HepG2 (cell line): Measurements from ENCODE around the gene CHAF1A.

Source experiments
- CTCF ChIP-seq: sonication (generic); formaldehyde crosslinking; IDR thresholded peaks from 2 replicates; pipeline ENCODE4 v1.5.0; 2020; ENCODE audit warnings: mild to moderate bottlenecking, missing genetic modification reagents, moderate library complexity
- EP300 ChIP-seq, 3 experiments: sonication (generic) in 1 of 3; formaldehyde crosslinking in 1 of 3; IDR thresholded peaks; 2 replicates each; pipeline versions ENCODE4 v1.5.1 to v1.6.1; 2011 to 2020; ENCODE audit warnings: low read depth in 2 of 3, low read length in 2 of 3, borderline replicate concordance in 1 of 3, improper control_type of control experiment in 1 of 3, mild to moderate bottlenecking in 1 of 3, missing genetic modification reagents in 1 of 3, moderate library complexity in 1 of 3
- GABPA ChIP-seq, 2 experiments: IDR thresholded peaks; 2 replicates each; pipeline ENCODE4 v1.6.1; 2011 to 2016; ENCODE audit warnings: low read depth in 2 of 2, low read length in 1 of 2, missing biosample characterization in 1 of 2, missing genetic modification characterization in 1 of 2
- MAX ChIP-seq: IDR thresholded peaks from 2 replicates; pipeline ENCODE4 v1.6.1; 2012; ENCODE audit warnings: inconsistent platforms
- POLR2AphosphoS5 ChIP-seq: IDR thresholded peaks from 2 replicates; pipeline ENCODE4 v1.6.1; 2012; ENCODE audit warnings: low read depth, low read length
- YY1 ChIP-seq: IDR thresholded peaks from 2 replicates; pipeline ENCODE4 v1.6.1; 2011; ENCODE audit warnings: low read length, low read depth, moderate library complexity, mild to moderate bottlenecking; ENCODE audit not compliant: insufficient read depth, insufficient replicate concordance
- ZFP36 ChIP-seq: fragments of 150-350 bp; IDR thresholded peaks from 2 replicates; pipeline ENCODE4 v1.6.1; 2018; ENCODE audit warnings: borderline replicate concordance, low read length, low read depth; ENCODE audit not compliant: partially characterized antibody

DNA sequence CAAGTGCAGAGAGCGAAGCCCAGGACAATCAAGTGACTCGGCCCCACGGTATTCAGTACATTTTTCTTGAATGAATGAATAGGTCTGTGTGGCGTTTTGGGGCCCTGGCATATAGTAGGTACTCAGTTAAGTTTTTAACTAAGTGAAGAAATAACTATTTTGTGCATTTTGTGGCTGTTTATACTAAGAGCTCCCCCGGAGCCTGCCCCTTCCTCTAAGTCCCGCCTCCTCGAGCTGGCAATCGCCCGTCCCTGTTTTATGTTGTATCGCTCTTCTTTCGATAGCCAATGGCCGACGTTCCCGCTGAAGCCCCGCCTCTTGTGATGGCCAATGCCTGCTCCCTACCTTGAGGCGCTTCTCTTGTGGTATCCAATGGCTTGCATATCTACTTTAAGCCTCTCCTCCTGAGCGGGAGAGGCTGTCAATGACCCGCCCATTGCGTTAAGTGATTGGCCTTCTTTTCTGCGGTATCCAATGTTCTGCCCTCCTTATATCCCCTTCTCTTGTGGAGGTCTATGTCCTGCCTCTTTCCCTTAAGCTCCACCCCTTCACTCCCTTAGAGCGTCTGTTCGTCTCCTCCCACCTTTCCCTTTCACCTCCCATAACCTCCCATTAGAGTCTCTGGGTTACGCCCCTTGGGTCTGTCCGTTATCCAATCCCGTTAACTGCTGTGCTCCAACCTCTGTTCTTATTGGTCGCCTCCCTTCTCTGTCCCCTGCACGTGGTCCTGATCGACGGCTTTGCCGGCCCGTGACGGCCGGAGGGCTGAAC is 69.1 kb downstream of the CHAF1A start:
- TF ChIP-seq MAX (peak; percentile 72; the same call in 1 of the 2 replicates), GABPA (IDR thresholded peaks at IDR 0.05; ENCODE audit: low read depth, low read length) (peak; percentile 78), GABPA (CRISPR knock-in tag; IDR thresholded peaks at IDR 0.05; ENCODE audit: low read depth) (peak; percentile 90), CTCF (CRISPR knock-in tag) (no peak), EP300 (IDR thresholded peaks at IDR 0.05; ENCODE audit: low read depth in 2 of 2, low read length in 2 of 2) (no peak), EP300 (CRISPR knock-in tag; IDR thresholded peaks at IDR 0.05; ENCODE audit: borderline replicate concordance) (no peak), POLR2AphosphoS5 (peak; percentile 54; the same call in 1 of the 2 replicates), YY1 (no peak), ZFP36 (no peak)
